AG08395 (cell line): ENCODE measurements around the gene TOR1AIP2.

Experiments
- DNase-seq: peaks from one replicate; pipeline ENCODE4 v3.0.0; 2012; ENCODE audit warnings: mixed read lengths, low spot score

TOR1AIP2 gene

DNA sequence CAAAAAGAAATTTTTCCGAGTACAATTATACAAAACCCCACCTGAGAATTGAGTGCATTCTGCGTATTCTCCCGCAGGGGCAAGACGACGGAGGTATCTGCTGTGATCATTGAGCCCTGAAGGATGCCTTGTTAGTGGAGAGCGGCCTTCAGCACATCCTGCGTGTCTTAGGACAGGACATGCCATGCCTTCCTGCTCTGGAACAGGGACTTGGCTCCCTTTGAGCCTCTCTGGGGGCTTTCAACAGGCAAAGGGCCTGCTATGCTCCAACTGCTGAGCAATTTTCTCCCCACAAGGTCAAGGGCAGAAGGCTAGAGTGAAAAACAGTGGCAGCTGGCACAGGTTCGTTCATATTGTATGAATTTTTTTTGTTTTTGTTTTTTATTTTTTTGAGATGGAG lies 52.4 kb downstream of the TOR1AIP2 start:
- DNase-seq: no peak

DNA sequence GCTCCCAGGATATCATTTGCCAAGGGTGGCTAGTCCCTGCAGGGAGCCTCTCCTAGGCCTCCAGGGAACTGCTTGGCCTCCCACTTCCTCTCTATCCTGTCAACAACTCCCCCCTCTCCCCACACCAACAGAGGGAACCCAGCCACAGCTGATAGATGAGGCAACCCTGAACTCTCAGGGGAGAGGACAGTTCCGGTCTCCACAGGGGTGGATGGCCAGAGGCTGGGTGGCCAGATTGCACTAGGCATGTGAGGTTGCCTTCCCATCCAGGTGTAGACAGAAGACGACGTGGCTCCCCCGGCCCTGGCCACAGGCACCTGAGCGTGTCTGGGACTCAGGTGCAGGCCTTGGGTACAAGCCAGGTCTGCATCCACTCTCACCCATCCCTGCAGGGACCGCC lies 53.3 kb downstream of the TOR1AIP2 start:
- DNase-seq: no peak

DNA sequence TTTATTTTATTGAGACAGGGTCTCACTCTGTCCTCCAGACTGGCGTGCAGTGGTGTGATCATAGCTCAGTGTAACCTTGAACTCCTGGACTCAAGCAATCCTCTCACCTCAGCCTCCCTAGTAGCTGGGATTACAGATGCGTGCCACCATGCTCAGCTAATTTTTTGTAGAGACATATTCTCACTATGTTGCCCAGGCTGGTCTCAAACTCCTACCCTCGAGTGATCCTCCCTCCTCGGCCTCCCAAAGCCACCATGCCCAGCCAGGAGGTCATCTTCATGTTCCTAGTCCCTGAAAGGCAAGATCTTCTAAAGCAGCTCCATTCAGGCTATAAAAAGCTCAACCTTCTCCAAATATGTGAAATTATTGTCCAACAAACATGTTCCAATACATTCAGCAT lies 53.9 kb downstream of the TOR1AIP2 start:
- DNase-seq: no peak

DNA sequence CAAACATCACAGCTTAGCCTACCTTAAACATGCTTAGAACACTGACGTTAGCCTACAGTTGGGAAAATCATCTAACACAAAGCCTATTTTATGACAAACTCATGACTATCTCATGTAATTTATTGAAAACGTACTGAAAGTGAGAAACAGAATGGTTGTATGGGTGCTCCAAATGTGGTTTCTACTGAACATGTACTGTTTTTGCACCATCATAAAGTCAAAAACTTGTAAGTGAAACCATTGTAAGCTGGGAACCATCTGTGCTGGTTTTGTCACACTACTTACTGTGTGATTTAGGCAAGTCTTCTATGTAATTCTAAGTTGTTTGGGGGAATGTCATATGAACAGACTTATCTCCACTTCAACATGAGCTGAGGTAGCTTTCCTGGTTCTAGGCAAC lies 55.5 kb downstream of the TOR1AIP2 start:
- no peak for DNase-seq

DNA sequence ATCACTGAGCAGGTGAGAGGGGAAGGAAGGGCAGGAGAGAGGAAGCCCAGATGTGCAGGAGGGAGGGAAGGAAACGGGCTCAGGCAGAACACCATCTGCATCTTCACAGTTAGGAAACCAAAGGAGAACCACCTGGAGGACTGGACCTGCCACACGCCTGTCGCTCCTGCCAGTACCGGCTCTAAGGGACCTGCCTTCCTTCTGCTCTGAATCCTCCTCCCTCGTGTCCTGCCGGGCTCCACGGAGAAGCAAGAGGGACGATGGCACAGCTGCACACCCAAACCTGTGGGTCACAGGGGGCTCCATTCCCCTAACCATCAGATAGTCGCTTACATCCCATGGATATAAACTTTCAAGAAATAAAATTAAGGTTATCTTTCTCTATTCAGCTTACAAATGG lies 56.1 kb downstream of the TOR1AIP2 start:
- DNase-seq: no peak

DNA sequence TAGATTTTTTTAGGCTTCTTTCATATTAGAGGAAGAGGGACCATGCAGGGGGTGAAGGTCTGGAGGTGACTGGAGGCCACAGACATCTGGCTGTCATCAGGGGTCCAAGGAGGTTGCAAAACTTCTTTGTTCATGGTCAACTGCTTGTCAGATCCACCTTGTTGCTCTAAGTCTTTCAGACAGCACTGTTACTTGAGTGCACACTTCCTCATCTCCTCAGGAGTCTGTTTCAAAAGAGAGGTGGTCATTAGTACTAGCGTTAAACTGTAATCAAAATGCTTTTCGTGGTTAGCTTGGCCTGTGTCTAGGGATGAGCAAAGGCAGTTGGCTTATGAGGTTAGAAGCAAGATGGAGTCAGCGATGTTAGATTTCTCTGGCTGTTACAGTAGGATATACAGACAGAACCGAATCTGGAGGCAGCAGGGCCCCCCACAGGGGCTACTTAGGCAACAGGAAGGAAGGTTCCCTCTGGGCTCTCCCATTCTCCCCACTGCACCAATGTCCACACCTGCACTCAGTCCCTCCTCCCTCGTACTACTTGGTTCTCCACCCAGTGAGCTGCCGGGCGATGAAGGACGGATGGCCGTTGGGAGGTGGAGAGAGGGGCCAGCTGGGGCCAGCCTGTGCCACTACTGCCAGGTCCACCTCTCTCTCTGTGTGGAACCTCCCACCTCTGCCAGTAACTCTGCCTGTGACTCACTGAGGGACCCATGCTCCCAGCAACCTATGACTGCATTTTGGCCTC lies 57.2 kb downstream of the TOR1AIP2 start:
- no peak for DNase-seq

DNA sequence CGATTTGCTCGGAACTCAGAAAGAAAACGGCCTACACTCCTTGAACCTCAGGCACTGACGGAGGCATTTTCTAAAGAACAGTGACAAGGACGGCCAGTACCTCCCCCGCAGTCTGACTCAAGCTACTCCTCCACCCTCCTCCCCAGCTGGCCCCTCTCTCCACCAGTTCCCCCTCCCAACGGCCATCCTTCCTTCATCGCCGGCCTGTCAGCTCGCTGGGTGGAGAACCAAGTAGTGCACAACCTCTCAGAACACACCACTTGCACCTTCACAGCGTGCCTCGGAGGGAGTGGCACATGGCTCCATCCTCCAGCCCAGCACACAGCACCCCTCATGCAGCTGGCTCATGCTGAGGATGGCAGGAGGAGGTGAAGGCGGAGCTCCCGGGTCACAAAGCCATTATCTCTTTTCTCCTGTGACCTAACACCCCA lies 58.8 kb downstream of the TOR1AIP2 start:
- no peak for DNase-seq

DNA sequence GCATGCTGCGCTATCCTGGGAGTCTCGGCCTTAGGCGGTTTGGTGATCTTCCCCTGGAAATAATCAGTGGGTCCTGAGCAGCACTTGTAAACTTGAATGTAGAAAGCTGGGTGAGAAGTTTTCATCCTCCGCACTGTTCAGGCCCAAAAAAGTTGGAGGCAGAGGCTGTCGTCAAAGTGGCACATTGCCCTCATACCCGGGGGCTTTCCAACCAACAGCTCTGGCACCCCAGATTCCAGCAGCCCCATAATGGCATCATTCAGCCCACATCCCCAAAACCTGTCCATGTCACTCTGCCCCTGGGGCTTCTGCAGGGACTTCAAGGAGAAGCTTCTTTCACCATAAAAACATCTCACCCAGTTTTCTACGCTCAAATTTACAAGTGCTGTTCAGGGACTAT lies 59.3 kb downstream of the TOR1AIP2 start:
- DNase-seq: no peak

DNA sequence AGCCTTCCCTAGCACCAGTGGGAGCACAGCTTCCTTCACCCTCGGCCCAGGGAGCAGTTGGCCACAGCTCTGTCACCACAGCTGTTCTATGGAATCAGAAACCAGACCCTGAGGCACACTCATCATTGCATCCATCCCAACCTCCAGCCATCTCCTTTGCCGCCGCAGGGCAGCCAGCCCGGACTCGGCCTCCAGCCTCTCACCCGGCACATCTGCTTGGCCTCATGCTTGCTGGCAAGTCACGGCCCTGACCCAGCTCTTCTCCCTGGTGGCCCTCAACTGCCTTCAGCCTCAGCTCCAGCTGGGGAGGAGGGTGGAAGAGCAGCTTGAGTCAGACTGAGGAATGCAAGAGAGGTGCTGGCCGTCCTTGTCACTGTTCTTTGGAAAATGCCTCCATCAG lies 59.8 kb downstream of the TOR1AIP2 start:
- DNase-seq: peak; percentile 80

DNA sequence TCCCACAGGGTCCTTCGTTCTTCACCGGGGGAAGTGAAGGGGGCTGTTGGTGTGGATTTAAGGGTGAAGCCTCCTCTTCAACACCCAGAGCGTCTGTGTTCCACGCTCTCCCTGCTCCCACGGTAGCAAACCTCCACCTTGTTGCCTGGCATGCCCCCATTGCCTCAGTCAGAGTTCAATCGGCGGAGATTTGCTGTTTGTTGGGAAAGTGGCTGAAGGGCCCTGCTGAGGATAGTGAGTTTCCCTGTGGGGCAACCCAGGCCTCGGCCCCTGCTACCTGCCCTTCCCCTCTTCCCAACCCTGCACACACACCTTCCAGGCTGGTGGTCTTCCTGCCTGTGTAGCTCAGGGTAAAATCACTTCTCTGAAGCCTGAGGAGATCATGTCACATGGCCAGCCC lies 60.5 kb downstream of the TOR1AIP2 start:
- no peak for DNase-seq

DNA sequence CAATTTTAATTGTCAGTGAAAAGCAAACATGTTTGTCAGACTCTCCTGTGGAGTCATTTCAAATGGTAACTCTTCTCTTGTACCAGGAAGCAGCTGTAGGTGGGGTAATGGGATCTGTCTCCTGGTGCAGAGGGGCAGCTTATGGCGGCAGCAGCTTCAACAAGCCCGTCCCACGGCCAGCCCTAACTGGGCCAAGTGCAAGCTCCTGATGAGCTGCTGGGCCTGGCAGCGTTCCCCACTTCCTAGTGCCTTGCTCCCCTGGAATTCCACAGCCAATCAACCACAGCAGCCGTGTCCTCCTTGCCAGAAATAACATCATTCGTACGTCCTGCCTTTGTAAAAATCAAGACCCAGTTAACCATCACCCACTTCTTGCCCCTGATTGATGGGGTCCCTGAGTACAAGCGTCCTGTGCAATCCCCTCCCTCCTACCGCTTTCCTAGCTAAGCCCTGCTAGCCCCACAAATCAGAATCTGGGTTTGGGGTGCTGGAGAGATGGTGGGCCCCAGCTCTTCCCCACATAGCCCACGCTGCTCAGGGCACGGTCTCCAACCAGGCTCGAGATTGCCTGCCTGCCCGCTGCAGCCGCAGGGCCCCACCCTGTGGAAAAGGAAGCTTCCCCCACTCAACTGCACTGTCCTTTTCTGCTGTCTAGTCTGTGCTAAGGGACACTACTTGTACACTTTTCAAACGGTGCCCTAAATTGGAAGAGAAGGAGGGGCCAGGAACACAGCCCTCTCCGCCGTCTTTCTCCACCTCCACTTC lies 61.2 kb downstream of the TOR1AIP2 start:
- DNase-seq: no peak

DNA sequence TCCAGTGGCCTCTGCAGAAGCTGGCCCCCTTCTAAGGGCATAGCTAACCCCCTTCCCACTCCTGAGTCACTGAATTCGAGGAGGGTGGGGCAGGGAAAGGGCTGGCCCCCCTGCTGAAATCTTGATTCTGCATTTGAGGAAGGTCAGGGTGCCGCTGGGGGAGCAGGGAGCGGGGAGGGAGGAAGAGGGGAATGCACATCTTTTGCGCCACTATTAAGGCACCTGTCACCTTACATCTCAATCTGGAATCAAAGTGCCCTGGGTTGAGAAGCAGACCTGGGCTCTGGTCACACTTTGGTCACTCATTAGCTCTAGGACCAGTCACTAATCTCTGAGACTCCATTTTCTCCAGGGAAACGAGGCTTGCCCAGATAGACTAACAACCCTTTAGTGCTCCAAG lies 62.0 kb downstream of the TOR1AIP2 start:
- DNase-seq: no peak

DNA sequence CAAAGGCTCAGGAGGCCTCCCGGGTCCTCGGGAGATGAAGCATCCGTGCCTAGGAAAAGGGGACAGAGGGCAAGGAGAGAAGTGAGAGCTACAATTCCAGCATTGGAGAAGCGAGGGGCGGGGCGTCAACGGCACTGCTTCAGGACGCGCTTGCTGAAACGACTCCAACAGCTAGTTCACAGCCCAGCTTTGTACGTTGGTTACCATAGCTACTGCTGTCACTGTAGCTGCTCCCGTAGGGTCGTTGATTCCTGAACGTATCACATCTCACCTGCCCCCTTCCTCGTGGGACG lies 63.1 kb downstream of the TOR1AIP2 start:
- DNase-seq: peak; percentile 69

DNA sequence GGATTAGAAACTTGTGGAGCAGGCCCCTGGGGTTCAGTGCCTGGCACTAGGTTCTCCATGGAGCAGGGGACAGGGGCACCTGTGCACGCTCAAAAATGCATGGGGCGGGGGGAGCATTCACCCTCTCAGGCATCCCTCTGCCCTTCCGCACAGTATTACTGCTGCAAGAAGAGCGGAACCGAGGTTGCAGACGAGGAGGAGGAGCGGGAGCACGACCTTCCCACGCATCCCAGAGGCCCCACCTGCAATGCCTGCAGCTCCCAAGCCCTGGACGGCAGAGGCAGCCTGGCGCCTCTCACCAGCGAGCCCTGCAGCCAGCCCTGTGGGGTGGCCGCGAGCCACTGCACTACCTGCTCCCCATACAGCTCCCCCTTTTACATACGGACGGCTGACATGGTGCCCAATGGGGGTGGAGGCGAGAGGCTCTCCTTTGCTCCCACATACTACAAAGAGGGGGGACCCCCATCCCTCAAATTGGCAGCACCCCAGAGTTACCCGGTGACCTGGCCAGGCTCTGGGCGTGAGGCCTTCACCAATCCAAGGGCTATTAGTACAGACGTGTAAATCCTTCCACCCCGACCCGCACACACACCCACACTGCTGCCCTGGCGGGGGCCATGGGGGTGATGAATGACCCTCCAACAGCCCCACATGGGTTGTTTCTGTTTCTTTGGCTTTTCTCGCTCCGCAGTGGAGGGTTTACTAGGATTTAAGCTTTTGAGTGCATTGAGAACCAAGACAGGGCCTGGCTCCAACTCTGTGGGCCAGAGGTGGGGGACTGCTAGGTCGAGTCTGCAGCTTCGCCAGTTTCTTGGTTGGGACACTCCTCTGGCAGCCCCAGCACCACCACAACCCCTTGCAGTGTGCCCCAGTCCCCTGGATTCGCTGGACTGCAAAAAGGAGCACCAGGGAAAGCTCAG lies 63.7 kb downstream of the TOR1AIP2 start:
- no peak for DNase-seq

DNA sequence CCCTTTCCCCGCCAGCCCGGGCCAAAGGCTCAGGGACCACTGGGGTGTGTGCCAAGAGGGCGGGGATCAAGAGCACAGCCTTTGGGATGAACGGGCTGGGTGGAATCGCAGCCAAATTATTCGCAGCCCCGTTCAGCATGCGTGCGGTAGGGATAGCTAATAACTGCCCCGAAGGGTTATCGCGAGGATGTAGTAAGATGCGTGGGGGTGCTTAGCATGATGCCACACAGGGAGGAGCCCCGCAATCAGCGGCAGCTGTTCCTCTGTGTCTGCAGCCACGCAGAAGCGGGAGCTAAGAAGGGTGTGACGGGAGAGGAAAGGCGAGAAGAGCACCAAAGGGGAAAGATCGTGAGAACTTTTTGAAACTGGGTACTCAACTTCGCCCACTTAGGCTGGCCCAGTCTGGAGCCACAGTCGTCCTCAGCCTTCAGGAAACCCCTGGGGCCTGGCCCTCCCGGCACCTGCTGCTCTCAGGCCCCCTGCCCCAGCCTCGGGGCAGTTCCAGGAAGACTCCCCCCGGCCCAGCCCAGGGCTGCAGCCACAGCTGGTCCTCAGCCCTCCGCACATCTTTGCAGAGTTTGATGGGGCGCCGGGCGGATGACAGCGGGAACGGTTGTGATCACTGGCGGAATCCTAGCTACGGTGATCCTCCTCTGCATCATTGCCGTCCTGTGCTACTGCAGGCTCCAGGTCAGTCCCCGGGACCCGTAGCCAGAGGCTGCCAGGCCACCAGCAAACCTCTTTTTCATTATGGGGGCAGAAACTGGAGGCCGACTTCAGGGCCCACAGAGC lies 64.9 kb downstream of the TOR1AIP2 start:
- no peak for DNase-seq

DNA sequence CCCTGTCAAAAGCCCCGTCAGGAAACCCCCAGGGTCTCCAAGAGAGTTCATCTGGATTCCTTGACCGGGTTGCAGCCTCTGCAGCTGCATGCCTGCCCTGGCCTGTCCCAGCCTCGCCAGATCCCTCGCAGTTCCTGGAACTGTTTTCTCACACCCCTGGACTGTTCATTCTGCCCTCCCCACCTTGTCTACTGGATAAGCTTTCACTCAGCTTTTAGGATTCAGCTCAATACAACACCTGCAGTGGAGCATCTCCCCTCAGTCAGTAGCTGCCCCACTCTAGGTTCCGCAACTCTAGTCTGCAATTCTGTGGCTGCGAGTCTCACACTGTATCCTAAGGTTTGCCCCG lies 67.3 kb downstream of the TOR1AIP2 start:
- DNase-seq: no peak

DNA sequence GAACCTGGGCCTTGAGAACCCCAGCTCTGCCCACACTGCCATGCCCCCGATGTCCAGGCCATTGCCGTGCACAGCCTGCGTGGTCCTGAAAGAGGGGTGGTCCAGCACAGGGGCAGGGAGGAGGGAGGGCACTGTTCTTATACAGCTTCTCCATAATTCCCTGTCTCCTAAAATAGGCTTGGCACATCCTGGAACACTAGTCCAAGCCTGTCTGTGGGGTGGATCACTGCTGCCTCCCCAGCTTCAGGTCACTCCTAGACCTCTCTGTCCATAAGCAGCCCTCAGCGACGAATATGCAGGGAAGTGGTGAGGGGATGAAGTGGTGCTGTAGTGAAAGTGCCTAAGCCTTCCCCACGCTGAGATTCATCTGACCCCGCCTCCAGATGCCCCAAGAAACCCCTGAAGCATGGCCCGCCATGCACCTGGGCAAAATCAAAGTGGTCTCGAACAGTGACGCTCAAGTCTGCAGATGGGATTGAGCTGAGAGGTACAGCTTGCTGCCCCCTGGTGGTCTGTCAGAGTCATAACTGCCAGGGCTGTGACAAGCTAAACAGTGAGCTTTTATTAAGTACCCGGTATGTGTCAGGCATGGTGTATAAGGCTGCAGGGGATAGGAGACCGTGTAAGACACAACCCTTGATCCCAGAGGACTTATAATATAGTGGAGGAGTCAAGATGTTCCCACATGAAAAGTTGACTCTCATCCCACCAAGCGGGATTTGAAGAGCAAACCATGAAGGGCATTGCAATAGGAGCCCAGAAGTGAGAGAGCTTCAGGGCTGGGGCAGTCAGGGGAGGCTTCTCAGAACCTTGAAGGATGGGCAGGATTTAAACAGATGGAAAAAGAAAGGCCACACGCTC lies 67.9 kb downstream of the TOR1AIP2 start:
- DNase-seq: peak; percentile 65

DNA sequence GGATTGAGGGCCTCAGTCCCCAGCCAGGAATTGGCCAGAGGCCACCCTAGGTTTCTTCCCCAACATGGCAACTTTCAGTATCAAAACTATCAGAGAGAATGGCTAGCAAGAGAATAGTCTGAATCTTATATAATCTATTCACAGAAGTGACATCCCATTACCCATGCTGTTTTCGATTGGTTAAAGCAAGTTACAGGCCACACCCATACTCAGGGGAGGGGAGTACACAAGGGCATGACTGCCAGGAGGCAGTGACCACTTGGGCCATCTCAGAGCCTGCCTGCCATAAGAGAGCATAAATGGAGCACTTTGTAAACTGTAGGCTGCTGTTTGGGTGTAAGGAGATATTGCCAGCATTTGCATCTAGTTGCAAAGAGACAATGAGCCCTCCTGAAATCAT lies 69.1 kb downstream of the TOR1AIP2 start:
- no peak for DNase-seq

DNA sequence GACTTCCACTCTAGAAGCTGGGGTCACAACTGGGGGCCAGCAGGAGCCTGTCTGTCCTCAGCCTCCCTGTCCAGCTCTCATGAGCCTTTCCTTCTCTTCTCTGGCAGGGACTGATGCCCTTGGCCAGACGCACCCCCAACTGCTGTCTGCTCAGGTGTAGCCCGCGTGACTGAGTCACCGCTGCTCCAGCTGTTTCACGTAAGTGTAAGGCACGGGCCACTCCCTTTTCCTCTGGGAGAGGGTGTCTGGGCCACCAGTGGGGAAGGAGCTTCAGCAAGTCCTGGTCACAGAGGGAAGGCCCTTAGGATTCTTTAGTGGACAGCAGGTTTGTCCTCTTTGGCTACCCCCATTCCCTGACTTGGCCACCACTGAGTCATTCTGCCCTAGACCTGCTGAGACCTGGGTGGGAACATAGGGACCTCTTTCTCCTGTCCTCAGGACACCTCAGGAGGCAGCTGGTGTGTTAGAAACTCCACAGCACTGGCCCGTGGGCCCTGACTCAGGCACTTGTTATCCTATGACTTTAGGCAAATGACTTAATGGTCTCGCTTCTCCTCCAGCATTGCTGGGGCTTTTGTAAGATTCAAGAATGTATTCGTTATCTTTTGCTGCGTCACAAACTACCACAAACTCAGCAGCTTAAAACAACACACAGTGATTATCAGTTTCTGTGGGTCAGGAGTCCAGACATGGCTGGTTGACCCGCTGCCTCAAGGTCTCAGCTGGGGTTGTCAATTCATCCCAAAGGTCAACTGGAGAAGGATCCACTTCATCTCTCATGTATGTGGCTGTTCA lies 69.7 kb downstream of the TOR1AIP2 start:
- no peak for DNase-seq

DNA sequence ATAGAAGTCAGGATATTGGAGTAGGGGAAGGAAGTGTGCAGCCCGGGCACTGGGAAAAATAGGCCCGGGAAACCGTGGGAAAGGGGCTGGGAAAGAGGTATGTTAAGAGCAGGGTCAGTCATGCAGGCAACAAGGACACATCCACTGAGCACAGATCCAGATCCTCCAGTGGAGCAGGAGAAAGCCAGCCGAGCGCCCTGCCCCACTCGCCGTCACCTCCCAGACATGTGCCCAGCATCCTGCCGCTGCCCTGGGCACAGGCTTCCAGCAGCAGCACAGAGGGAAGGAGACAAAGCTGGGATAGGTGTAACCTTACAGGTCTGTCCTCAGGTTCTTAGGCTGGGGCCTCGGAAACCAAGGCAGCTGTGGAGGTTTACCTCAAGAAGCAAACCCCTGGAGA lies 70.3 kb downstream of the TOR1AIP2 start:
- DNase-seq: no peak
